Urinary bladder (tissue), 4 donors: ENCODE data around the gene CERK. TPM values are rescaled to one million over a fixed set of nuclear protein-coding genes. Genes with fewer than 3 reads are reported as not detected.
"Not testable (repeated sequence)": the region's sequence is repeated elsewhere in the genome, so short reads cannot be mapped to it uniquely, and the experiment has no call there.

Source experiments
- DNase-seq: peaks from one replicate; pipeline ENCODE4 v3.0.0-alpha.2; 2015; ENCODE audit errors: extremely low spot score
- H3K27ac ChIP-seq: one replicate; pipeline ENCODE4 v1.5.1; 2013; ENCODE audit warnings: low read depth, mild to moderate bottlenecking, moderate library complexity
- H3K36me3 ChIP-seq: one replicate; pipeline ENCODE4 v1.6.1; 2013; ENCODE audit warnings: mild to moderate bottlenecking, moderate library complexity; ENCODE audit not compliant: insufficient read depth
- H3K4me1 ChIP-seq: one replicate; pipeline ENCODE4 v1.6.1; 2013; ENCODE audit warnings: mild to moderate bottlenecking, moderate library complexity; ENCODE audit not compliant: insufficient read depth
- H3K4me3 ChIP-seq: one replicate; pipeline ENCODE4 v1.5.1; 2013; ENCODE audit warnings: low read depth, low read length
- WGBS: extraction: QIAGEN DNeasy Blood & Tissue Kit; methylation state at CpG from one replicate; pipeline ENCODE4 v1.1.7; 2013; 5-methylcytosine and 5-hydroxymethylcytosine counted together
- polyA plus RNA-seq: library from polyadenylated mRNA; stranded (reverse); fragments of 200-250 nt; gene quantifications from one replicate; pipeline ENCODE4 v1.2.3, GENCODE V29; 2013
- total RNA-seq: library from RNA; depleted of rRNA; stranded (reverse); fragments of >200 nt; gene quantifications from one replicate; pipeline ENCODE4 v1.2.3, GENCODE V29; 2014
- donor health status: healthy with polysubstance abuse.
- donor health status: healthy.

CERK gene
- total and polyA plus RNA-seq, 2 donors: 22.3 to 25.4 TPM

DNA sequence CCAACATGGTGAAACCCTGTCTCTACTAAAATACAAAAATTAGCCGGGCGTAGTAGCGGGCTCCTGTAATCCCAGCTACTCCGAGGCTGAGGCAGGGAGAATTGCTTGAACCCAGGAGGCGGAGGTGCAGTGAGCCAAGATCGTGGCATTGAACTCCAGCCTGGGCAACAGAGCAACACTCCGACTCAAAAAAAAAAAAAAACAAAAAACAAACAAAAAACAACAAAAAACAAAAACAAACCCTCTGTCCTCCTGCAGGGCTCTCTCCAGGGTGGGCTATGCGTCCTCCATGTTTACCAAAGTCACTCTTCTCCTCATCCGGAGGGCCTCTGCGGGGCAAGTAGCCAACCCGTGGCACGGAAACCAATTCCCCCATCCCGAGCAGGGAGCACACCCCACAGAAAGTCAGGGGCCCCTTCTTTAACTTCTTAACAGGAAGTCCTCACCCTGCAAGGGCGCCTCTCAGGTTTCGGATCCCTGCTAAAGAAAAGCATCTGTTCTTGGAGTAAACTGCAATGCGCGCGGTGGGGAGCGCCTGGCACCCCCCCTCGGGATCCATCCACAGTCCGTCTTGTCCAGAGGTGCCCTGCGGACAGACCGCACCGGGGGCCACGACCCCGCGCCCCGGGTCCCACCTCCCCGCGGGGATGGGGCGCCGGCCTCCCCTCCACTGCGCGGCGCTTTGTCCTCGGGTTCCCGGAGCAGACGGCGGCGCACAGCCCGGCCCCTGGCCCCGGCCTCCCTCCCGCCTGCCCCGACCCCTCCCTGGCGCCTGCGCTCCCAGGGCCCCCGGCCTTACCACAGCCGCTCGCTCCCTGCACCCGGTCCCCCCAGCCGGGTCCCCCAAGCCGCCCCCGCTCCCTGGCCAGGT is 712 bp downstream of the CERK start:
- Histone ChIP-seq H3K4me3 (peak overlapping the region; percentile 92), H3K36me3 (no peaks in the 10 kb centered on the region), H3K27ac (peak overlapping the region; percentile 80), H3K4me1 (no peaks in the 10 kb centered on the region)
- WGBS: 6% methylated on average over 53 of the region's 53 CpGs
- no peak for DNase-seq

DNA sequence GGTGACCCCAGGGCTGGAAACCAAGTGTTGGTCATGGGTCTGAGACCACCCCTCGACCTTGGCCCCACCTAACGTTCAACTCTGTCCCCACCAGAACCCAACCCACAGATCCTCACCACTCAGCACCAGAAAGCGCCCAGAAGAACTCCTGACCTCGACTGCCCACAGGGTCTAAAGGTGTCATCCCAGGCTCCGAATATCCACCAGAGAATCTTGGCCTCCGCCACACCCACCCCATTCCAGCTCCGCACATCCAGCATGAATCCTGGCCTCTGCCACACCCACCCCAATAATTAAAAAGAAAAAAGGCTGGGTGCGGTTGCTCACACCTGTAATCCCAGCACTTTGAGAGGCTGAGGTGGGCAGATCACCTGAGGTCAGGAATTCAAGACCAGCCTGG is 1.3 kb downstream of the CERK start:
- WGBS: 75% methylated on average over 8 of the region's 8 CpGs
- no peak overlapping the region for H3K27ac ChIP-seq

DNA sequence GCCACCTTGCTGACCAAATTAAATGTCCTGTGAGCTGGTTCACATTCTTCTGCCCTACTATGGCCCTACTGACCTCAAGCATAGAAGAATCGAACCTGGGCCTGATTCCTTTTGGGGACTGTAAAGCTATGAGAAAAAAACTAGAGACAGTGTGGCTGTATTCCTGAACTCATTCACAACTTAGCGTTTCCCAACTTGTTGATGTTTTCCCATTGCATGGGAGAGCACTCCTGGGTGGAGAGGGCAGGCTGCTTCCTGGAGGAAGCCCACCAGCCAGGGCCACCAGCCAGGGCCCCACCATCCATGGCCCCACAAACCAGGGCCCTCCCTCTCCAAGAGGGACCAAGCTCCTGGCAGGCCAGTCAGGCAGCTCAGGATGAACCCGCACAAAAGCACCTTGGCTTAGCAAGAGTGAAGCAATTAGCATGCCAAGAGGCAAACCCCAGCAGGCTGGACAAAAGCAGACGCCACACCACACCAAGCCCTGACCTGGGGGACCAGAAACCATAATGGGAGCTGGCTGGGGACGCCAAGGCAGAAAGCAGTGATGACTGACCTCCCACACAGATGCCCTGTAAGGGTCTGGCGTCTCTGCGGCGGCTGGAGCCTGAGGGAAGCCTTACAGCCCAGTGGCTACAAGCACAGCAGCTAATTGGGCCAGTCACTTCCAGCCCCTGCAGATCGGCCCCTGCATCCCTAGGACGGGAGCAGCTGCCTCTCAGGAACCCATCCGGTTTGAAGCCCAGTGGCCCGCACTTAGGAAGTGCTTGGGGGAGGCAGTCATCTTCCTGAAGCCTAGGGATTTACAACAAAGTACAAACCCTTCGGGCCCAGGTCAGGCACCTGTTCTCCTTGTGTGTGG is 2.1 kb downstream of the CERK start:
- Histone ChIP-seq H3K36me3 (no peaks in the 10 kb centered on the region), H3K4me1 (no peaks in the 10 kb centered on the region), H3K27ac (no peak overlapping the region), H3K4me3 (no peak overlapping the region)
- no peak for DNase-seq
- 80% methylated on average over 13 of the region's 13 CpGs for WGBS

More for the DNA sequence above, 1.3 kb downstream of the CERK start:
- H3K4me1 ChIP-seq: no peaks in the 10 kb centered on the region
- H3K36me3 ChIP-seq: no peaks in the 10 kb centered on the region
- DNase-seq: no peak
- H3K4me3 ChIP-seq: peak overlapping the region; percentile 92

DNA sequence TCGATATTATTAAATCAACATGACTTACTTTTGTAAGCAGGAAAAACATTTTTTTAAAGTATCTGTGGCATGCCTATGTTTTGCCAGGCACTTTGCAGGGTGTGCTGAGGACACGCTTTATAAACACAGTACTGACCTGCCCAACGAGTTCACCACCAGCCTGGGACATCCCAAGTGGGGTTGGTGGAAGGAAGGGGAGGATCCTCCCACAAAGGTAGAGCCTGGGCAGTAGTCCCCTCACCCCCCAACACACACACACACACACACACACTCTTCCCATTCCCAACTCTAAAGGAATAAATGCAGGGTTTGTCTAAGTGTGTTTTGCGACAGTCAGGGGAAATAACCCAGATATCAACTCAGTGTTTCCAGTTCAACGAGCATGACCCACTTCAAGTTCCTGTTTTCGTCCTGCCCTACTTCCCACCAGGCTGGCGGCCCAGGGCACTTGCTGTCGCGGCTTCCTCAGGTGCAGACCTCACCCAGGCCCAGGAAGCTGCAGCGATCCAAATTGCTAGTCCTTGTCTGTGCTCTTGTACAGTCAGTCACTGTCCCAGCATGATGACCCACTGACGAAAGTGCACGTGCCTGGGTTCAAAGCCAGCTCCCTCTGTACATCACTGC is 3.1 kb downstream of the CERK start:
- Histone ChIP-seq H3K4me1 (no peaks in the 10 kb centered on the region), H3K4me3 (no peak overlapping the region), H3K27ac (peak overlapping the region; percentile 3), H3K36me3 (no peaks in the 10 kb centered on the region)
- 56% methylated on average over 12 of the region's 12 CpGs for WGBS
- DNase-seq: no peak

DNA sequence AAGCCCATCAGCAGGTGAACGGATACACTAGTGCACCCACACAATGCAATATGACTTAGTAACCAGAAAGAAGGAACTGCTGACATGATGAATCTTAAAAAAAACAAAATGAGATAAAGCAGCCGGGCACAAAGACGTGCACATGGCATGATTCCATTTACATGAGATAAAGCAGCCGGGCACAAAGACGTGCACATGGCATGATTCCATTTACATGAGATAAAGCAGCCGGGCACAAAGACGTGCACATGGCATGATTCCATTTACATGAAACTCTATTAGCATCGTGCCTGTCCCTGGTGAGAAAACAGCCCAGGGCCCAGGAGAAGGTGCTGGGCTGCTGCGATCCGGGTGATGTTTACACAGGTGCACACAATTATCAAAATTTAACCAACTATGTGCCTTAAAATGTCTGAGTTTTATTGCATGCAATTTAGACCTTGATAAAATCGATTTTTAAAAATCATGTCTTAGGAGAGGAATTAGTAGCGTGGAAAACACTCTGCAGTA is 3.8 kb downstream of the CERK start:
- not testable (repeated sequence) for H3K4me3 ChIP-seq, H3K27ac ChIP-seq, H3K4me1 ChIP-seq, DNase-seq, H3K36me3 ChIP-seq
- WGBS: 28% methylated on average over 12 of the region's 12 CpGs

DNA sequence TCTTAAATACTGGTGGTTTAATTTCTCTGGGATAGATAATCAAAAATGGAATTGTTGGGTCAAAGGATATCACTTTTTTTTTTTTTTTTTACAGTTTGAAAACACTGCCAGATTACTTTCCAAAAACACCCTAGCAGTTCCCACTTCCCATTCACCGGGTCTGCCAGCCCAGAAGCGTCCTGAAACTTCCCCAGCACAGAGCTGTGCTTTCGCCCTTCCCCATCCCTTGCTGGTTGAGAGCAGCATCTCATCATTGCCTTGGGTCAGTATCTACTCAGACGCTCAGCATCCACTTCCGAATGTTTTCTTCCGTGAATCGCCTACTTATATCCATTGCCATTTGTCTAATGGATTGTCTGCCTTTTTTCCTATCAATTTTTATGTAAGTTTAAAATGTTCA is 5.5 kb downstream of the CERK start:
- Histone ChIP-seq H3K4me1 (no peaks in the 10 kb centered on the region), H3K4me3 (no peak overlapping the region), H3K36me3 (no peaks in the 10 kb centered on the region), H3K27ac (no peak overlapping the region)
- WGBS: 90% methylated on average over 7 of the region's 7 CpGs
- DNase-seq: no peak

DNA sequence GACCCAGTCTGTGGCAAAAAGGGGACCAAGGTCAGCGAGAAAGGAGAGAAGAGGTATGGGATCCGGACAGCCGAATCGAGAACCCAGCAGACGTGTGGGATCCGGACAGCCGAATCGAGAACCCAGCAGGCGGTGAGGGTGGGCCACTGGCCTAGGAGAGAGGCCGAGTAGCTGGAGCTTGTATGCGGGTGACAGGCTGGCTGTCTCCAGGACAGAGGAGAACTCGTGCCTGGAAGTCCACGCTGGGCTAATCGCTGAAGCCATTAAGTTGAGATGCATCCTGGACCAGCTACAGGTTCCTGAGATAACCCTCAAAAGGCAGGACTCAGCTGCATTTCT is 6.0 kb downstream of the CERK start:
- no peaks in the 10 kb centered on the region for H3K4me1 ChIP-seq

DNA sequence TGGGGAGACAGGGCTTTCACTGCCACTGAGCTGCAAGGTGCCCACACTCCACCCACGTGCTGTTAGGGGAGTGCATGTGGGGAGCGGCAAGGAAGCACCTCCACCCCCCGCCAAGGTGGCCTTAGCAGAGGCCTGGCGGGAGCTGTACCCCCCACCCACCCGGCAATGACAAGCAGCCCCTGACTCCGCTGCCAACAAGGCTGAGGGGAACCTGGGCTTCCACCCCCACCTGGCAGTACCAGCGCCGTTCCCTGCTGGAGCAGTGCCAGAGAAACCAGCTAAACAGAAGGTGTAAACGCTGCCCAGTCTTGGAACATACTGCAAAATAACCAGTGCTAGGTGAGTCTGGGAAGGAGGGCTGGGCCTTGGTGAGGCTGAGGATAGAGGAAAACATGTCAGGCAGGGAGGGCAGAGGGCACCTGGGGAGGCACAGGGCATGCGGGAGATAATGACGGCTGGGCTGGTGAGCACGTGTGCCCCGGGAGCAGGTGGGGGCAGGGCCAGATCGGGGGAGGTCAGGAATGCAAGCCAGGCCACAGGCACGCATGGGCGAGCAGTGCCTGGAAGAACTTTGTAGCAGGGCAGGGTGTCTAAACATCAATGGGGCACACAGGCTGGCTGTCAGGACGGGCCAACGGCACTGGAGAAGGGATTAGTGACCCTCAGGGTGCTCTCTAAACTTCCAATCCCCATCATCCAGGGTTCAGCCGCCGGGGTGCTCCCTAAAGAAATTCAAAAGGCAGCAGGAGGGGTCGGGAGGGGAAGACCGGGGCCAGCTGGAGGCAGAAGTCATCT is 6.6 kb downstream of the CERK start:
- no peak overlapping the region for H3K4me3 ChIP-seq
- no peaks in the 10 kb centered on the region for H3K4me1 ChIP-seq
- WGBS: 74% methylated on average over 22 of the region's 22 CpGs
- H3K36me3 ChIP-seq: no peaks in the 10 kb centered on the region
- no peak for DNase-seq
- peak overlapping the region; percentile 13 for H3K27ac ChIP-seq

More for the DNA sequence above, 6.0 kb downstream of the CERK start:
- H3K4me3 ChIP-seq: no peak overlapping the region
- no peak for DNase-seq
- WGBS: 94% methylated on average over 14 of the region's 14 CpGs
- no peaks in the 10 kb centered on the region for H3K36me3 ChIP-seq
- H3K27ac ChIP-seq: no peak overlapping the region

DNA sequence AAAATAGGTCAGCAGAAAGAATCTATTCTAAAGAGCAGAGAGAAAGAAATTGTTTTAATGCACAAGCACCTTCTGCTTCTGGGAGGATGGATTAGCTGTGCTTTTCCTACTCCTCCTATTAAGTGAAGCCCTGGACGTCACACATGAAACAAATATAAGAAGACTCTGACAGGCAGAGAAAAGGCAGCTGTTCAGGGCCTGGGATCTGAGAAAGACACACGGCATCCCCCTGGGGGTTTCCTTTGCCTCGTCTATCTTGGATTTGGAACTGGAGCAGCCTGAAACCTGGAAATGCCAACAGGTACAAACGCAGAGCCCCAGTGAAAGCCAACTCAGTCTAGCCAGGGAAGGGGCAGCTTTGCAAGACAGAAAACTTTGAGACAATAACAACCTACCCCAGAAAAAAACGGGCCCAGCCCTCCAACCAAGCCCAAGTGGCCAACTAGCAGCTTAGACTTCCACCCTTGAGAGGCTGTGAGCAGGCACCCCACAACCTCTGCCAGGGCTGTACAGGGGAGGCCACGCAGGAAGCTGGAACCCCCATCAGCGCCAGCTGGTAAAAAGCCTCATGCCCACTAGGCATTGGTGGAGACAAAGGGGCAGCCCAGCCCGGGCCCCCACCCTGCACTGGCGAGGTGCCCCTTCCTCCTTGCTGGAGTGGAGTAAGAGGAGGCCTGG is 7.3 kb downstream of the CERK start:
- no peaks in the 10 kb centered on the region for H3K4me1 ChIP-seq
- DNase-seq: no peak
- 56% methylated on average over 9 of the region's 9 CpGs for WGBS
- H3K27ac ChIP-seq: peak overlapping the region; percentile 13
- no peaks in the 10 kb centered on the region for H3K36me3 ChIP-seq
- H3K4me3 ChIP-seq: no peak overlapping the region

DNA sequence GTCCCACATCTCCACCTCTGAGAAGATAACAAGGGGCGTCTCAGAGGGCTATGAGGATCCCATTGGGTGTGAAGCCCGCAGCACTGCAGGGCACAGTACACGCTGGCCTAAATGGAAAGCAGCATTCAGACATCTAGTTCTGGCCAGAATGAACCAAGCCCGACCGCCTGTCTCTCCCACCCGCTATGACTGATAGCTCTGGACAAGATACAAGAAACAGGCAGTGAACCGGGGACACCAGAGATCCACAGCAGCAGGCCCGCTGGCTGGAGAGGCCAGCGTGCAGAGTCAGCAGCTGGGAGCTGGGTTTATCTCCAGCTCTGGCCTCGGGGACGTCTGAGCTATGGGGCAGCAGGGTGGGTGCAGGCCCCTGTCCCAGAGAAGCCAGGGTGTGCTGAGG is 9.6 kb downstream of the CERK start:
- Histone ChIP-seq H3K27ac (no peak overlapping the region), H3K4me1 (no peaks in the 10 kb centered on the region), H3K36me3 (no peaks in the 10 kb centered on the region), H3K4me3 (no peak overlapping the region)
- DNase-seq: no peak
- 87% methylated on average over 11 of the region's 11 CpGs for WGBS

DNA sequence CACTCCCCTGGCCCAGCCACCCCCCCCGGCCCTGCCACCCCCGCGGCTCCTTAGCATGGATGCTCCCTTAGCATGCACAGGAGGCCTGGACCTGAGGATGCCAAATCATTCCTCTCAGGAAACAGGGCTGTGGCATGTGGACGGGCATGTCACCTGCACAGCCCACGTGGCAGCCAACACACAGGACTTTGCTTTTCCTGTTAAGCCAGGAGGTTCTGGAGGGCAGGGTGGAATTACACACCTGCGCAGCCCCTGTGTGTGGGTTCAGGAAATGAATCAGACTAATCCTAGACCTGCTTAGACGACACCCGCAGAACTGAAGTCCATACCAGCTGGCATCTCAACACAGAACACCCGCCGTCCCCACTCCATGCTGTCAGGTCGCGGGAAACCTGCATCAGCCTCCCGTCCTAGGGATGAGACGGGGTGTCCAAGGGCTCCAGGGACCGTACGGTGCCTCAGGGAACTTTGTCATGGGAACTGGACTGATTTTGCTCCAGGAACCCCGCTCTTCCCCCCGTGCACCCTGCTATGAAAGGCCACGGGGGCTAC is 10.2 kb downstream of the CERK start:
- Histone ChIP-seq H3K4me3 (no peak overlapping the region), H3K36me3 (no peaks in the 10 kb centered on the region), H3K4me1 (no peaks in the 10 kb centered on the region), H3K27ac (no peak overlapping the region)
- DNase-seq: no peak
- WGBS: 90% methylated on average over 19 of the region's 19 CpGs

DNA sequence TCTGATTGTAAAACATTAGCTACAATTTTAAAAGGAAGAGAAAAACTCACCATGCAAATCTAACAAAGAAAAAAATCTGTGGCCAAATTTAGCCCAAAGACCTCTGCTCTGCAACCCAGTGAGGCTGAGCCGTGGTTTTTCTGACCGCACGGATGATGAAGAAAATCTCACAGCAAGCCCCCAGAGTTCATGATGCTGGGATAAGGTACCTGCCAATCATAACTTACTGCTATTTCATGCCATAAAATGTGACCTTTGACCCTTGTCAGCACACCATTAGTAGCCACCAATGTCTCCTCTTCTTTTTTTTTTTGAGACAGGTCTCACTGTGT is 11.1 kb downstream of the CERK start:
- Histone ChIP-seq H3K27ac (no peak overlapping the region), H3K4me3 (no peak overlapping the region), H3K36me3 (no peaks in the 10 kb centered on the region), H3K4me1 (no peaks in the 10 kb centered on the region)
- 94% methylated on average over 3 of the region's 3 CpGs for WGBS
- no peak for DNase-seq
